Inflammatory macrophage treated with lipopolysaccharide for 1 hour (primary cell): ENCODE results near the gene SEMA4A.

ENCODE experiments used
- DNase-seq, 2 donors: peaks; one replicate each; pipeline ENCODE4 v3.0.0-alpha.2; 2020 to 2022

Gene SEMA4A

DNA sequence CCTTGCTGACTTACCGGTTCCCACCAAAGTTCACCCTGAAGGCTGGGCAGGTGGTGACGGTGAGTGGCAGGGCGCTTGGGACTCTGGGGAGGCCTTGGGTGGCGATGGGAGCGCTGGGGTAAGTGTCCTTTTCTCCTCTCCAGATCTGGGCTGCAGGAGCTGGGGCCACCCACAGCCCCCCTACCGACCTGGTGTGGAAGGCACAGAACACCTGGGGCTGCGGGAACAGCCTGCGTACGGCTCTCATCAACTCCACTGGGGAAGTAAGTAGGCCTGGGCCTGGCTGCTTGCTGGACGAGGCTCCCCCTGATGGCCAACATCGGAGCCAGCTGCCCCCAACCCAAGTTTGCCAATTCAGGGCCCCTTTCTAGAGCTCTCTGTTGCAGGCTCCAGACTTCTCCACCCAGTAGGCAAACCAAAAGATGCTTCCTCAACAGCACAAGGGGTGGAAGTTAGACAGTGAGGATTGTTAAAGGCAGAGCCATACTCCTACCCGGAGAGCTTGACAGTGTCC lies 16.4 kb upstream of the SEMA4A start:
- no peak for DNase-seq

GRCh38 chr1:156138458-156138867 lies 14.9 kb upstream of the SEMA4A start:
- no peak for DNase-seq

- no peak for DNase-seq
Measured at GRCh38 chr1:156140879-156141707, 12.3 kb upstream of the SEMA4A start.

- DNase-seq = no peak
Measured at GRCh38 chr1:156143765-156144489, 9.5 kb upstream of the SEMA4A start.

DNA sequence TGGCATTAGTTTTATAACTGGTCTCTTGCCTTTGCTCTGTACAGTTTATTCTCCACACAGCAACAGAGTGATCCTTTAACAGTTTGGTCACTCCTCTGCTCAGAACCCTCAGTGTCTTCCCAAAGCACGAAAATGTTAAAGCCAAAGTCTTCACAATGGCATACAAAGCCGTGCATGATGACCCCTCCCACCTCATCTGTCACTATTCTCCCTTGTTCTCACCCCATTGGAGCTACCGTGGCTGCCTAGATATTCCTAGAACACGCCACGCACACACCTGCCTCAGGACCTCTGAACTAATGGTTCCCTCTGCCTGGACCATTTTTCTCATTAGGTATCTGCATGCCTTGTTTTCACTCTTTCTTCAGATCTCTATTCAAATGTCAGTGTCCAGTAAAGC lies 8.6 kb upstream of the SEMA4A start:
- DNase-seq = no peak

DNA sequence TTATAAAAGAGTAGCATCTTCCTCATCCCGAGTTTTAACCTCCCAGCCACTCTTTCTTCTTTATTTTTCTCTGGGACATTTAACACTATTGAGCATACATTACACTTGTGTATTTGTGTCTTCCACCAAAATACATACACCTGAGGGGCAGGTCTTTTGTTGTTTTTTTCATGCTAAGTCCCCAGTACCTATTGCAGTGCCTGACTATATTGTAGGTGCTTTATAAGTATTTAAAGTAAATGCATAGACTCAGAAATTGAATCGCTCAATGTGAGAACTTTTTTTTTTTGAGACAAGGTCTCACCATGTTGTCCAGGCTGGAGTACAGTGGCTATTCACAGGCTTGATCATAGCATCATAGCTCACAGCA lies 7.8 kb upstream of the SEMA4A start:
- DNase-seq = no peak

- peak; percentile 64 to 82 for DNase-seq
Measured at GRCh38 chr1:156146020-156146768, 7.2 kb upstream of the SEMA4A start.

- no peak for DNase-seq
Measured at GRCh38 chr1:156146769-156147405, 6.5 kb upstream of the SEMA4A start.

GRCh38 chr1:156148216-156148615 lies 5.2 kb upstream of the SEMA4A start:
- DNase-seq = peak; percentile 41 to 59

- DNase-seq = no peak
Measured at GRCh38 chr1:156149374-156150332, 3.7 kb upstream of the SEMA4A start.

DNA sequence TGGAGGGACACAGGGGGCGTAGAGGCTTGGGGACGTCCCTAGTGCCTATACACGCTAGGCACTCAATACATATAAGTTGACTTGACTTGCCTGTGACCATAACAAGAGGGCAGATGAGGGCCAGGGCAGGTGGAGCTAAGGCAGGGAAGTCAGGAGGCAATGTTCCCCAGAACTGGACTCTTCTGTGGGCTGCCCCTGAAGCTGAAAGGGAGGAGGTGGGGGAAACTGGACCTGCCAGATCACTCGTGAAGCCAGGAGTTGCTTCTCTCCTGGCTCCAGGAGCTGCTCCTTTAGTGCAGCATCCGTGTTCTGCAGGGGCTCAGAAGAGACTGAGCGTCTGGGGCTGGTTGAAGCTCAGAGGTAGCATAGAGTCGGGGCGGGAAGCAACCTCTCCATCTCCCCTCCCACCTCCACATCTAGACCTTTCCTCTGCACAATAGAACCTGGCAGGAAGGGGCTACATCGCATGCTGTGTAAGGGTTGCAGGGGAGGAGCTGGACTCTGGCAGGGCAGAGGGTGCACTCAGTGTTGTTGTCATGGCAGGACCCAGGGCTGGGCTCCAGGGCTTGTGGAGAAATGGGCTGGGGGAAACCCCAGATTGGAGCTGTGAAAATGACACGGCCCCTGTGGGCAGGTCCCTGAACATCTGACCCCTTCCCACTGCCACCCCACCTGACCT lies 2.9 kb upstream of the SEMA4A start:
- peak in 1 of 2 donors; percentile 78 for DNase-seq

DNA sequence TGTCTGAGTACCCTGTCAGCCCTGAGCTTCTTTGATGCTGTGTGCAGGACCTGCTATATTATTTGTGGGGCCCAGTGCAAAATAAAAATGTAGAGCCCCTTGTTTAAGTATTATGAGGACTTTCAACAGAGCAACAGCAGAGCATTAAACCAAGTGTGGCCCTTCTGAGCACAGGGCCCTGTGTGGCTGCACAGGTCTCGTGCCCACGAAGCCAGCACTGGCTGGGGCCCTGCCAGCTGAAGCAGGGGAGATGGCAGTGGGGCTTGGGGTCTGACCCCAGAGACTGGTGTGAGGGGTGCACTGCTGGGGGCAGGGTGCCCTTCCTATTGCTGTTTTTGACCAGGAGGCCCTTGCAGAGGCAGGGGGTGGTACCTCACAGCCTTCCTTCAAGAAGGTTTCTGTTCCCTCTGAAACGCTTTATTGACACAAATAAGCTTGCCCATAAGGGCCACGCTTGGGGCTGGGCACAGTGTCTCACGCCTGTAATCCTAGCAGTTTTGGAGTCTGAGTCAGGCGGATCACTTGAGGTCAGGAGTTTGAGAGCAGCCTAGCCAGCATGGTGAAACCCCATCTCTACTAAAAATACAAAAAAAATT lies 2.2 kb upstream of the SEMA4A start:
- DNase-seq = peak; percentile 69 to 86

DNA sequence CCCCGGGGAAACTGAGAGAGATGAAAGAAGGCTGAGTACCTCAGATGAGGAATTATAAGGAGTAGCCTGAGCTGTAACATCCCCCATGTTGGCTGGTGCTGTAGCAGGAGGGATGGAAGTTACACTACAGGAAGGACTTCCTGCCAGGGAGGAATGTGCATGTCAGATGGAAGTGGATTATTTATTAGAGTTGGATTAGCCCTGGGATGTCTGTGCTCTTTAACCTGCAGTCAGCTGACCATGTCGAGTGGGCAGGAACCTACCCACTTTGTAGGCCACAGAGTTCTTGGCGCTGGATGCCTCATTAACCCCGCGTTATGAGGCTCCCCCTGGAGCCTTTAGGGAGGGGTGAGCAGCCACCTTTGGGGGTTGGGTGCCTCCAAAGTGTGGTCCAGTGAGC lies 757 bp upstream of the SEMA4A start:
- DNase-seq = no peak

- DNase-seq = peak; percentile 82 to 88
Measured at GRCh38 chr1:156154317-156154749, 948 bp downstream of the SEMA4A start.

DNA sequence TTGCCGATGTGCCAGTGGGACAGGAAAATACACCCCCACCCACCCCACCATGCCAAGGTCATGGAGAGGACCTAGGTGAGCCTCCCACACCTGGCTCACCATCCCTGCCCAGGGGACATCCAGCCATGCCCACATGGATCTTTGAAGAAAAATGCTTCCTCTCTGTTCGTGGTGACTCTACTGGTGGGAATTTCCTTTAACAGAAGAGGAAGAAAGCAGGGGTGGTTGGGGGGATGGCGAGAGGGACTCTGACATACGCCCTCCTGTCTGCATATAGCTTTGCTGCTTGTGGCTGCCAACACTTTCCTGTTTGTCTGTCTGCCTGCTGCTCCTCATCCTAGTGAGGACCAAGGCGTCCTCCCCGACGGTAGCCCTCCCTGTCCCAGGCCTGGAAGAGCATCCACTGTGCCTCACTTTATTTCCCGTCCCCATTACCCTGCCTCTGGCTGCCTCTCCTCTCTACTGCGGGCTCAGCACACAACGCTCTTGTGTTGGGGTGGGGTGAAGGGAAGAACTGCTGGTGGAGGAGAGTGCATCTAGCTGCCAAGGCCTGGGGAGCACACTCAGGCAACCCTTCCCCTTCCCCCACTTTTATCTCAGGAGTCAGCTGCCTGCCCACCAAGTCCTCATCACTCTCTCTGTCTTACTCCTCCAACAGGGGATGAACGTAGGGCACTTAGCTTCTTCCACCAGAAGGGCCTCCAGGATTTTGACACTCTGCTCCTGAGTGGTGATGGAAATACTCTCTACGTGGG lies 2.5 kb downstream of the SEMA4A start:
- peak; percentile 54 to 68 for DNase-seq

GRCh38 chr1:156157506-156157905 lies 4.1 kb downstream of the SEMA4A start:
- no peak for DNase-seq

DNA sequence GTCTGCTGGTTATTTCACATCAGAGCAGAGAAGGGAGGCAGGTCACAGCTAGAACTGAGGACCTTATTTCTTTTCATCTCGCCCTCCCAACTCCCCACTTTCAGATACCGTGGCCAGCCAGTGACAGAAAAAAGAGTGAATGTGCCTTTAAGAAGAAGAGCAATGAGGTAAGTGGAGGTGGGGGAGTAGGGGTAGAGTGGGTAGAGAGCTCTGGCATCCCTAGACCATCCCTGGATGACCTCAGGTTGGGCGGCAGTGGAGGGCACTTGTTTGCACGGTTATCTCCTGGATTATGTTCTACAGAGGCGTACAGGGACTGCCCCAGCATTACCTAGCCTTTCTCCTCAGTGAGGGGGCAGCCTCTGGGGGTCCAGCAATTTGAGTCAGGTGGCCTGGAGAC lies 4.6 kb downstream of the SEMA4A start:
- no peak for DNase-seq

DNA sequence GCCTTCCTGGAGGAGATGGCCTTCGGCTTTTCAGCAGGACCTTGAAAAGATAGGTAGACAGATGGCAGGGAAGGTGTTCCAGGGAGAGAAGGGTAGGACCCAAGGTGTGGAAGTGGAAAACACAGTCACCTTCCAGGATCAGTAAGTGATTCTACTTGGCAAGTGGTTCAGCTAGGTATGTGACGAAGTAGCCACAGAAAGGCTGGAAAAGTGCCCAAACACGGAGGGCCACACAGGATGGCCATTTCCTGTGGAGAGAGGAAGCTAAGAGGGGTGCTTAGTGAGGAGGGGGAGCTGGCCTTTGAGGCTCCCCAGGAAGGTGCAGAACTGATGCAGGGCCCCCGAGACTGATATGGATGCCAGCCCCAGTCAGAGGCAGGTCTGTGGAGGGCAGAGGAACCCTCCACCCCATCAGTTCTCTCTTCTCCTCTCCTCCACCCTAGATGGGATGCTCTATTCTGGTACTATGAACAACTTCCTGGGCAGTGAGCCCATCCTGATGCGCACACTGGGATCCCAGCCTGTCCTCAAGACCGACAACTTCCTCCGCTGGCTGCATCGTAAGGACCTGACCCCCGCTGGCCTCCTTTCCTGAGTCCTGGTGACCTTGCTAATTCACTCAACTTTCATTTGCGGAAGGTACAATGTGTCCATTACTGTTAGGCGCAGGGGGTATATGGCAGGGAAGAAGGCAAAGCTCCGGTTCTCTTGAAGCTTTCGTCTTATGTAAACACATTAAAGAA lies 6.8 kb downstream of the SEMA4A start:
- DNase-seq = no peak

DNA sequence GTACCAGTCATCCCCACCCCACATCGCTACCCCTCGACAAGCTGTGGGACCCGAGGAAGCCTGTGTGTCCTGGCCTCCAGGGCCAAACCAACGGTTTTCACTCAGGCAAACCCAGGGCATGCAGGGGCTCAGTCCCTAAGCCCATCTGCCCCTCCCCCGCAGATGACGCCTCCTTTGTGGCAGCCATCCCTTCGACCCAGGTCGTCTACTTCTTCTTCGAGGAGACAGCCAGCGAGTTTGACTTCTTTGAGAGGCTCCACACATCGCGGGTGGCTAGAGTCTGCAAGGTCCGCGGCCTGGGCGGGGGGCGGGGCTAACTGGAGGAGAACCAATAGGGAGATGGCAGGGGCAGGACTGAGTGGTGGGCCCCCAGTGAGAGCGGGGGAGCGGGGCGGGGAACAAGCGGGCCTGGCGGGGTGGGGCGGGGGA lies 7.4 kb downstream of the SEMA4A start:
- peak in 1 of 2 donors; percentile 34 for DNase-seq
